Muscle layer of colon (tissue), 2 donors: ENCODE results near the gene PTPRH.

ENCODE experiments used
- H3K27ac ChIP-seq: one replicate; pipeline ENCODE4 v1.7.0; 2013; ENCODE audit warnings: low read depth, mild to moderate bottlenecking, low read length, moderate library complexity
- H3K27me3 ChIP-seq, 2 donors: one replicate each; pipeline ENCODE4 v1.7.0; 2013; ENCODE audit warnings: low read length in 2 of 2, mild to moderate bottlenecking in 2 of 2; ENCODE audit not compliant: insufficient read depth in 2 of 2, control insufficient read depth in 1 of 2
- H3K36me3 ChIP-seq: one replicate; pipeline ENCODE4 v1.7.0; 2013; ENCODE audit warnings: mild to moderate bottlenecking, low read length; ENCODE audit not compliant: insufficient read depth
- H3K4me1 ChIP-seq: one replicate; pipeline ENCODE4 v1.7.0; 2013; ENCODE audit warnings: mild to moderate bottlenecking, low read length; ENCODE audit not compliant: insufficient read depth
- H3K4me3 ChIP-seq, 2 donors: one replicate each; pipeline ENCODE4 v1.7.0; 2013; ENCODE audit warnings: low read length in 2 of 2, low read depth in 1 of 2, mild to moderate bottlenecking in 1 of 2, moderate library complexity in 1 of 2
- H3K9ac ChIP-seq: one replicate; pipeline ENCODE4 v1.7.0; 2013; ENCODE audit warnings: low read length
- H3K9me3 ChIP-seq: one replicate; pipeline ENCODE4 v1.7.0; 2013; ENCODE audit warnings: mild to moderate bottlenecking, low read length
- donor health status: abdominal sarcoma.
- donor health status: Adenocarcinoma of cecum.

Gene PTPRH

DNA sequence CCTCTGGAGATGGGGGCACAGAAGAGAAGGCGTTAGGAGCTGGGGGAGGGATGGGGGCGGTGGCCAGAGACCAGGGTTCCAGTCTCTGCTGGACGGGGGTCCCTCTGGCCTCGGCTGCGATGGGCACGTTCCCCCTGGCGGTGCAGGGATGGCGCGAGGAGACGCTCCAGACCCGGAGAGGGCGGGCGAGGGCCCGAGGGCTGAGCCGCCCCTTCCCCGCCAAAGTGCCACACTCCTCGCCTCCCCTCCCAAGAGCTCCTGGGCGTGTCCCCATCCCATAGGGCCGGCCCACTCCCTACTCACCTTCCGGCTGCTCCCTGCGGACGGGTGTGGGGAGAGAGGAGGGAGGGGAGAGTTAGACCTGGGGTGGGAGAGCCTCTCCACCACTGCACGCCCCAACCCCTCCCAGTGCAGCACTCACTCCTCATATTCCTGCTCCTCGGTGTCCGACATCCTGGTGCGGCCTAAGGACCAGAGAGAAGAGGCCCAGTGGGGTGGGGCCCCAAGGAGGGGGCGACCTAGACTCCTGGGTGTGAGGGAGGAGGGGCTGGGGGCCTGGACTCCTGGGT lies 62.5 kb downstream of the PTPRH start:
- no peaks in the 10 kb centered on the region for H3K36me3 ChIP-seq
- H3K27me3 ChIP-seq = peaks cover 34 to 78% of the 10 kb centered on the region in 2 donors
- H3K4me1 ChIP-seq = no peaks in the 10 kb centered on the region
- no peak overlapping the region for H3K4me3 ChIP-seq
- H3K9me3 ChIP-seq = no peaks in the 10 kb centered on the region
- H3K9ac ChIP-seq = no peak overlapping the region
- no peak overlapping the region for H3K27ac ChIP-seq

DNA sequence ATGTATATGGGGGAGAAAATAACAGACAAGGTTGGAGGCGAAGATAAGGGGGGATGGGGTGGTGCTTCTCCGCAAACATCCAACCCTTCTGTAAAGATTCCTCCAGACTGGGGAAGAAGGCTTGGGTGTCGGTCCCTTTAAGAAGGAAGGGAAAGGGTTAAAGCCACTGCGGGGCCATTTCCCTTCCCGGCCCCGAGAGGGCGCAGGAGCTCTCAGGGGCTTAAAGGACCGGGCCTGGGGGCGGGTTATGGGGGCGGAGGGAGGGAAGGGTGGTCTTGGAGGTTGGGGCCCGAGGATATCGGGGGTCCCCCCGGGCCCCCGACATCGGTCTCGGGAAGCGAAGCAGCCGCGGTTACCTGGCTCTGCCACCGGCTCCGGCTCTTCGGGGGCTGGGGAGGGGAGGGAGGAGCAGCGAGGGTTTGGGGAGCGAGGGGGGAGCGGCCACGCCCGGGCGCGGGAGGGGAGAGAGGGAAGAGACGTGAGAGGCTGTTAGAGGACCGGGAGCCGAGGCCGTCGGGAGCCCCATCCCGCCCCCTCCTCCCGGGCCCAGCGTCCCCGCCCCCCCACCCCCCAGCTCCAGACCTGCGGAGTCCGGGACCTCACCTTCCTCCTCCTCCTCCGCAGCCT lies 63.1 kb downstream of the PTPRH start:
- H3K9me3 ChIP-seq = no peaks in the 10 kb centered on the region
- no peak overlapping the region for H3K4me3 ChIP-seq
- peaks cover 34 to 84% of the 10 kb centered on the region in 2 donors for H3K27me3 ChIP-seq
- no peak overlapping the region for H3K27ac ChIP-seq
- H3K9ac ChIP-seq = no peak overlapping the region
- no peaks in the 10 kb centered on the region for H3K36me3 ChIP-seq
- no peaks in the 10 kb centered on the region for H3K4me1 ChIP-seq

DNA sequence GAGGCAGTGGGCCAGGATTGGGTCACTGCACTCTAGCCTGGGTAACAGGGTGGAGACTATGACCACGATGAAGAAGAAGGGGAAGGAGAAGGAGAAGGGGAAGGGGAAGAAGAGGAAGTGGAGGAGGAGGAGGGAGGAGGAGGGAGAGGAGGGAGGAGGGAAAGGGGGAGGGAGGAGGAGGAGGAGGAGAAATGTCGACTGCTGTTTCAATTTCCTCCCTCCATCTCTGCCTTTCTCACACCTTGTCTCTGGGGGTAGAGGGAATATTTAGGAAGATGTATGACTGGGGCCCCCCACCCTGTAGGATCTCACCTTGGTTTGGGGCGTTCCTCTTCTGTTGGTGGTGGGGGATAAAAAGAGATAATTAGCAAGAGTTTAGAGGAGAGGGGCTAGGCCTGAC lies 64.1 kb downstream of the PTPRH start:
- H3K9ac ChIP-seq = no peak overlapping the region
- no peaks in the 10 kb centered on the region for H3K9me3 ChIP-seq
- no peak overlapping the region for H3K4me3 ChIP-seq
- H3K27ac ChIP-seq = no peak overlapping the region
- H3K36me3 ChIP-seq = no peaks in the 10 kb centered on the region
- peaks cover 34 to 81% of the 10 kb centered on the region in 2 donors for H3K27me3 ChIP-seq
- no peaks in the 10 kb centered on the region for H3K4me1 ChIP-seq

DNA sequence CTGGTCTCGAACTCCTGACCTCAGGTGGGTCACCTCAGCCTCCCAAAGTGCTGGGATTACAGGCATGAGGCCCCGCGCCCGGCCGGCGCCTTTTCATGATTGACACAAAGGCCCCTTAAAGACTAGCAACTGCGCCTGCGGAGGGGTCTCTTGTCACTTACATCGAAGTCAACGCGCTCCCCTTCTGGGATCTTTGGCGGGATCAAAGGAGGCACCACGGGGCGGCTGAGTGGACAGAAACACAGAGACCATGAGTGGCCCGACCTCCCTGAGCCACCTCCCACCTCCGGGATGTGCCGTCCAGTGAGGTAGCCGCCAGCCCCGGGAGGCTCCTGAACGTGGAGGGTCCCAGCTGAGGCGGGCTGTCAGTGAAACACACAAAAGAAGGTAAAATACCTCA lies 67.6 kb downstream of the PTPRH start:
- Histone ChIP-seq H3K4me1 (no peaks in the 10 kb centered on the region), H3K36me3 (no peaks in the 10 kb centered on the region), H3K9ac (no peak overlapping the region), H3K4me3 (no peak overlapping the region), H3K9me3 (no peaks in the 10 kb centered on the region), H3K27me3 (peaks cover 17 to 61% of the 10 kb centered on the region in 2 donors), H3K27ac (no peak overlapping the region)

DNA sequence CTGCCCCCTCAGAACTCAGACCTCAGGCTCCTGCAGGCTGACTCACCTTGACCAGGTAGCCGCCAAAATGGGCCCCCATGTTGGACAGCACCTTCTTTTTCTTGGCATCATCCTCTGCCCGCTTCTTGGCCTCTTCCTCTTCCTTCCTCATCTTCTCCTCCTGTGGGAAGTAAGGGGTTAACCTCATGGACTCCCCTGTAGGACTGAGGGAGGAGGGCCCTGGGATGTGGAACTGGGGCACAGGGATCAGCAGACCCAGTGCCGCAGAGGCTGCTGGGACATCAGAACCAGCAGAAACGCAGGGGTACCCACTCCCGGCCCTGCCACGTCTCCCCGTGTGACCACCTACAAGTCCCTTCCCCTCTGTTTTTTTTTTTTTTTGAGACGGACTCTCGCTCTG lies 71.4 kb downstream of the PTPRH start:
- no peak overlapping the region for H3K4me3 ChIP-seq
- H3K4me1 ChIP-seq = no peaks in the 10 kb centered on the region
- no peak overlapping the region for H3K27ac ChIP-seq
- no peaks in the 10 kb centered on the region for H3K9me3 ChIP-seq
- peaks cover 5 to 43% of the 10 kb centered on the region in 2 donors for H3K27me3 ChIP-seq
- H3K36me3 ChIP-seq = no peaks in the 10 kb centered on the region
- no peak overlapping the region for H3K9ac ChIP-seq

DNA sequence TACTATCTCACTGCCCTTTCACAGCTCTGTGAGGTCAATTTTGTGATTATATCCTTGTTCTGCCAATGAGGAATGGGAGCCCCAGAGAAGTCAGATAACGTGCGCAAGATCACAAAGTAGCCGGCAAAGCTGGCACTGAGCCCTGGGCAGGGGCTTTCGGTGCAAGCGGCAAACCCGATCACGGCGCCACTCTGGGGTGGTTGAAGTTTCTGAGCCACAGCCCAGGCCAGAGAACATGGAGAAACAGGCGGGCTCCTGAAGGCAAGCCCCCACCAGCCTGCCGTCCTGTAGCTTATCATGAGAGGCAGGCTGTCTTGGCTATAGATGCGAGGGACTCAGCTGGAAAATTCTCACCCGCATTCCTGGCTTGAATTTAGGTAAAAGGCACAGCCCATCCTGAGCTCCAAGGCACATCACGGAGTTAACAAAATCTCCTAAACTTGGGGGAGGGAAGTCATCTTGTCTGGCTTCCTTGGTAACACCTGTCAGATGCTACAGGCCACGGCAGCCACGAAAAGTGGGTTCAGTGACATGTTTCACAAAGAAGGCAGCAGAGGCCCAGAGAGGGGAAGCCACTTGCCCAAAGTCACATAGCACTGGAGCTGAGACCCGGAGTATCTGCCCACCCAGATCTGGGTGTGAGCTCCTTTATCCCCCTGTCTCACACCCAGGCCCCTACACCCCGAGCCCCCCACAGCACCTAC lies 72.8 kb downstream of the PTPRH start:
- H3K9ac ChIP-seq = no peak overlapping the region
- no peaks in the 10 kb centered on the region for H3K4me1 ChIP-seq
- no peaks in the 10 kb centered on the region for H3K9me3 ChIP-seq
- no peaks in the 10 kb centered on the region for H3K36me3 ChIP-seq
- H3K27me3 ChIP-seq = peaks cover 9 to 36% of the 10 kb centered on the region in 2 donors
- no peak overlapping the region for H3K27ac ChIP-seq
- H3K4me3 ChIP-seq = no peak overlapping the region

DNA sequence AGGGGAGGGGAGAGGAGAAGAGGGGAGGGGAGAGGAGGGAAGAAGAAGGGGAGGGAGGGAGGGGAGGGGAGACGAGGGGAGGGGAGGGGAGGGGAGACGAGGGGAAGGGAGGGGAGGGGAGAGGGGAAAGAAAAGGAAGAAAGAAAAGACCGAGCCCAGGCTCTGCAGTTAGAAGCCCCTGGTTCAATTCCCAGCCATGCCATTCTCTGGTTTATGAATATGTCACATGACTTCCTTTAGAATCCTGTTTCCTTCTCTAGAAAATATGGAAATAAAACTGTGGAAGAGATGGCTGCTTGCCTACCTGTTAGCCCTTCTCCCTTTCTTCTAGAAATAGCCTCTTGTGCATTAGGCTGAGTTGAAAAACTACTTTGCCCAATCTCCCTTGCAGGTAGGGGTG lies 74.6 kb downstream of the PTPRH start:
- Histone ChIP-seq H3K4me3 (no peak overlapping the region), H3K4me1 (no peaks in the 10 kb centered on the region), H3K9ac (no peak overlapping the region), H3K27me3 (peaks cover 9 to 29% of the 10 kb centered on the region in 2 donors), H3K36me3 (no peaks in the 10 kb centered on the region), H3K27ac (no peak overlapping the region), H3K9me3 (no peaks in the 10 kb centered on the region)

DNA sequence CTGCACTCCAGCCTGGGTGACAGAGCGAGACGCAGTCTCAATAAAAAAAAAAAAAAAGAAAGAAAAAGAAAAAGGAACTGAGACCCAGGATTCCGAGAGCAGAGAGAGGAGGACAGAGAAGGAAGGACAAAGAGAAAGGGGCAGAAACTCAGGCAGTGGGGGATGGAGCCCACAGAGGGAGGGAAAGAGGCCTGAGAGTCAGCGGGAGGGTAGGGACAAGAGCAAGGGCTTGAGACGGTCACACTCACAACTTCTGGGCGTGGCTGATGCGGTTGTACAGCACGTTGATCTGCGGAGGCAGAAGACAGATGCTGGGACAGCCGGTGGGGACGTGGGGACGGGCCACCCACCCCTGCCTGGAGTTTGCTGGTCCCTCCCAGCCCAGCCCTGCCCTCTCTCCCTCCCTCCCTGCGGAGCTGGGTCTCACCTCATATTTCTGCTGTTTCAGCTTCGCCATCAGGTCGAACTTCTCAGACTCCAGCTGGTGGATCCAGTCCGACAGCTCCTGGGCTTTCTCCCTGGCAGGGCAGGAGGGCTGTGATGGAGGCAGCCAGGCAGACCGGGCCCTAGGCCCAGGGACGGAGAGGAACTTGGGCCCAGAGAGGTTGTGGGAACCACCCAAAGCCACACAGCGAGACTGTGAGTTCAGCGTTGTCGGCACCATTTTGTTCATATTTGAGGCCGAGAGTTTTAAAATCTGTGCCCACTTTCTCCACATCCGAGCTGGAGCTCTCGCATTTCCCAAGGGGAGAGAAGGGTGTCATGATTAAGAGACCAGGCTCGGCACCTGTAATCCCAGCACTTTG lies 75.5 kb downstream of the PTPRH start:
- Histone ChIP-seq H3K4me3 (no peak overlapping the region), H3K27me3 (peaks cover 9 to 29% of the 10 kb centered on the region in 2 donors), H3K4me1 (no peaks in the 10 kb centered on the region), H3K9me3 (no peaks in the 10 kb centered on the region), H3K27ac (no peak overlapping the region), H3K9ac (no peak overlapping the region), H3K36me3 (no peaks in the 10 kb centered on the region)

DNA sequence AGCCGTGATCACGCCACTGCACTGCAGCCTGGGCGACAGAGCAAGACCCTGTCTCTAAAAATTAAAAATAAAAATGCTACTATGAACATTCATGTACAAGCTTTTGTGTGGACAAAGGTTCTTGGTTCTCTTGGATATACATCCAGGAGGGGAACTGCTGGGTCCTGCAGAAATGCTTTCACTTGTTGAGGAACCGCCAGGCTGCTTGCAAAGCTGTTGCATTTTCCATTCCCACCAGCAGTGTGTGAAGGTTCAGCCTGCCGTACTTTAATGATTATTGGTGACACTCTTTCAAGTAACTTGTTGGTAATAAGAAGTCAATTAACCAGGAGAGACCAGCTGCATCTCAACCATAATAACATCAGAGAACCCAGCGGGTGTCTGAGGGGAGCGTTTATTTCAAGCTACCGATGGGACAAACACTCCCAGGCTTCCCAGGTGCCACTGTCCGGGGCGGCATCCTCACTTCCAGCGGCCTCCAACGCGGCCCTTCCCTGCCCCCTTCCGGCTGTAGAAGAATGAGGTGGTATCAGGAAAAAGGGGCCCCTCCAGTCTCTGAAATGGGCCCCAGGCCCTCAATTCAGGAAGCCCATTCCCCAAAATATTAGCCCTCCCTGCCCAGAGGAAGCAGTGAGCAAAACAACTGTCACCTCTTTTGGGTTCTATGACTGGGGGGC lies 76.7 kb downstream of the PTPRH start:
- H3K36me3 ChIP-seq = no peaks in the 10 kb centered on the region
- H3K4me3 ChIP-seq = no peak overlapping the region
- no peaks in the 10 kb centered on the region for H3K4me1 ChIP-seq
- no peaks in the 10 kb centered on the region for H3K9me3 ChIP-seq
- no peak overlapping the region for H3K9ac ChIP-seq
- peaks cover 9 to 23% of the 10 kb centered on the region in 2 donors for H3K27me3 ChIP-seq
- H3K27ac ChIP-seq = no peak overlapping the region

DNA sequence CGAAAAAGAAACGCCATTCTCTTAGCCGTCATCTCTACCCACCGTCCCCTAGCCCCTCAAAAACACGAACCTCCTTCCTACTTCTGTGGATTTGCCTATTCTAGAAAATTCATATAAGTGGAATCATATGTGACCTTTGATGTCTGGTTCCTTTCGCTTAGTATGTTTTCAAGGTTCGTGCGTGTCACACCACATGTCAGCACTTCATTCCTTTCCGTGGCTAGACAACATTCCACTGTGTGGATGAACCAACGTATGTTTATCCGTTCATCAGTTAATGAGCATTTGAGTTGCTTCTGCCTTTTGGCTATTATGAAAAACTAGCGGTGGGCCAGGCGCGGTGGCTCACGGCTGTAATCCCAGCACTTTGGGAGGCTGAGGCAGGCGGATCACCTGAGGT lies 77.9 kb downstream of the PTPRH start:
- H3K4me1 ChIP-seq = no peaks in the 10 kb centered on the region
- no peaks in the 10 kb centered on the region for H3K36me3 ChIP-seq
- no peak overlapping the region for H3K4me3 ChIP-seq
- no peaks in the 10 kb centered on the region for H3K9me3 ChIP-seq
- H3K27me3 ChIP-seq = peaks cover 9 to 11% of the 10 kb centered on the region in 2 donors
- H3K27ac ChIP-seq = no peak overlapping the region
- no peak overlapping the region for H3K9ac ChIP-seq
